GM13976 (cell line): ENCODE data around the gene KIF26A.

Source experiments
- DNase-seq: peaks from one replicate; pipeline ENCODE4 v3.0.0; 2012; ENCODE audit warnings: low spot score
- in situ Hi-C: fragments of 300-500 bp; cut with MboI; formaldehyde crosslinking; loops from one replicate; pipeline ENCODE4 v1.12.0; 2022; ENCODE audit warnings: low sequenced_read_pairs, mixed read lengths, inconsistent platforms; ENCODE audit not compliant: unreplicated experiment
- TF ChIP-seq, protein P1 (sequence below): IDR thresholded peaks from 2 replicates; pipeline ENCODE4 v1.5.1; 2012; ENCODE audit warnings: borderline replicate concordance, mild to moderate bottlenecking; ENCODE audit not compliant: insufficient read depth; ENCODE audit errors: extremely low read depth, missing control alignments, control extremely low read depth

The KIF26A gene

GRCh38 chr14:104177411-104177810, 39.0 kb downstream of the KIF26A start:
- in situ Hi-C loops, result no loop called here
- no peak for DNase-seq
- TF ChIP-seq, protein P1, sequence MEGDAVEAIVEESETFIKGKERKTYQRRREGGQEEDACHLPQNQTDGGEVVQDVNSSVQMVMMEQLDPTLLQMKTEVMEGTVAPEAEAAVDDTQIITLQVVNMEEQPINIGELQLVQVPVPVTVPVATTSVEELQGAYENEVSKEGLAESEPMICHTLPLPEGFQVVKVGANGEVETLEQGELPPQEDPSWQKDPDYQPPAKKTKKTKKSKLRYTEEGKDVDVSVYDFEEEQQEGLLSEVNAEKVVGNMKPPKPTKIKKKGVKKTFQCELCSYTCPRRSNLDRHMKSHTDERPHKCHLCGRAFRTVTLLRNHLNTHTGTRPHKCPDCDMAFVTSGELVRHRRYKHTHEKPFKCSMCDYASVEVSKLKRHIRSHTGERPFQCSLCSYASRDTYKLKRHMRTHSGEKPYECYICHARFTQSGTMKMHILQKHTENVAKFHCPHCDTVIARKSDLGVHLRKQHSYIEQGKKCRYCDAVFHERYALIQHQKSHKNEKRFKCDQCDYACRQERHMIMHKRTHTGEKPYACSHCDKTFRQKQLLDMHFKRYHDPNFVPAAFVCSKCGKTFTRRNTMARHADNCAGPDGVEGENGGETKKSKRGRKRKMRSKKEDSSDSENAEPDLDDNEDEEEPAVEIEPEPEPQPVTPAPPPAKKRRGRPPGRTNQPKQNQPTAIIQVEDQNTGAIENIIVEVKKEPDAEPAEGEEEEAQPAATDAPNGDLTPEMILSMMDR, result no peak

- TF ChIP-seq, protein P1, result no peak
- DNase-seq, result no peak
- in situ Hi-C loops, result no loop called here
These were observed 39.9 kb downstream of the KIF26A start for GRCh38 chr14:104178279-104178678.

DNA sequence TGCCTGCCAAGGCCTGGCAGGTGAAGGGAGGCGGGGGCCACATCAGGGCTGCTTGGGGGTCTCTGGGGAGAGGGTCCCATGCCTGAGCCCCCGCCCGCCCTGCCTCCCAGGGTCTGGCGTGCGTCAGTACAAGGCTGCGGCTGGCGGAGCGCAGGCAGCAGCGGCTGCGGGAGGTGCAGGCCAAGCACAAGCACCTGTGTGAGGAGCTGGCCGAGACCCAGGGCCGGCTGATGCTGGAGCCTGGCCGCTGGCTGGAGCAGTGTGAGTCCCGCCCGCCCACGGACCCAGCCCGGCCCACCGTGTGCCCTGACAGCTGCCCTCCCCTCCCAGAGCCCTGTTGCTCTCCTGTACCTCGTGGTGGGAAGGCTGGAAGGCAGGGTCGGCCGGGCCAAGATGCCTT, 40.7 kb downstream of the KIF26A start:
- DNase-seq, result no peak
- in situ Hi-C loops, result no loop called here
- TF ChIP-seq, protein P1, result no peak

DNA sequence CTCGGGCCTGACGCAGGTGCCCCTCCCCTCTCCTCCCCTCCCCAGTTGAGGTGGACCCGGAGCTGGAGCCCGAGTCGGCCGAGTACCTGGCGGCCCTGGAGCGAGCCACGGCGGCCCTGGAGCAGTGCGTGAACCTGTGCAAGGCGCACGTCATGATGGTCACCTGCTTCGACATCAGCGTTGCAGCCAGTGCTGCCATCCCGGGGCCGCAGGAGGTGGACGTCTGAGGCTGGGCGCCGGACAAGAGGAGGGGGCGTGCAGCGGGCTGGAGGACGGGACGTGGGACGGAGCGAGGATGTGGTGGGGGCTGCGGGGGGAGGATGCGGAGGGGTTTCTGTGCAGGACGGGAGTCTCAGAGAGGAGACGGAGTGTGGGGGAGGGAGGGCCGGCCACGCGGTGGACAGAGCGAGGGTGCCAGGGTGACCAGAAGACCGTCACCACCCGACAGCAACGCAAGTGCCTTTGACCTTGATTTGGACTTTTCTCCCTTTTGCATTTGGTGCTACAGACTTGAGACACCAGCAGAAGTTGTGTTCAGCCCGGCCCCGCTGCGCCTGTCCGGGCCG, 41.3 kb downstream of the KIF26A start:
- TF ChIP-seq, protein P1, result no peak
- in situ Hi-C loops, result no loop called here
- DNase-seq, result no peak

GRCh38 chr14:104180561-104181165, 42.3 kb downstream of the KIF26A start:
- TF ChIP-seq, protein P1, result no peak
- DNase-seq, result no peak
- in situ Hi-C loops, result no loop called here

DNA sequence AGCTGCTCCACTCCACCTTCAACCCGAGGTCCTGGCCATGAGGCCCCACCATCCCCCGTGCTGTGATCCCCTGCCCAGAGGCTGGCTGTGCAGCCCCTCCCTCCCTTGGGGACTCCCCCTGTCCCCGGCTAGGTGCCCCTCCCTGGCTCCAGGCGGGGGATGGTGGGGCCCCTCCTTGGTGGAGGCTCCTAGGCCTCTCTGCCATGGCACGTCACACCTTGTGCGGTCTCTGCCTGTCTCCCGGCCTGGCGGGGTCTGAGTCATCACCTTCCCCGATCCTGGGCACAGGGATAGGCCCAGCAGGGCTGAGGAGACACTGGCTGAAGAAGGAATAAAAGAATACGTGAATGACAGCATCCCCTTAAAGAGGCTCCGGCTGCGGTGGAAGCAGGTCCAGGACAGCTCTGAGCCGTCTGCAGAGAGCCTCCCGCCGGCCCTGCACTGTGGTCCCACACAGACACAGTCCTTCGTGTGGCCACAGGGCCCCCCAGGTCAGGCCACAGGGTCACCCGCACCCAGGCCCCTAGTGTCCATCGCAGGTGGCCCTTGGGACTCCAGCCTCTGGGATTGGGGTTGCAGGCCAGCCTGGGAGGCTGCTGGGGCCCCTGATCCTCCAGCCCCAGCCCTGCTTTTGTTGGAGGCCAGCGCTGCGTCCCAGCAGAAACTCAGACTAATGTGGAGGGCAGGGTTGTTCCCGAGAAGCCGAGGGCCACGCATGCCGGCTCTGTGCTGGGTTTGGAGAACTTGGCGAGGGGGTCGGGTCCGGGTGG, 43.6 kb downstream of the KIF26A start:
- no peak for DNase-seq
- TF ChIP-seq, protein P1, result no peak
- in situ Hi-C loops, result no loop called here
